Activated CD4-positive, CD25-positive, alpha-beta regulatory T cell (primary cell): Measurements from ENCODE around the gene EPG5.
A peak's percentile ranks its signal among the peaks of the same experiment; 100 is the strongest.
"Not testable (repeated sequence)": the region's sequence is repeated elsewhere in the genome, so short reads cannot be mapped to it uniquely, and the experiment has no call there.

Experiments used
- DNase-seq, 4 experiments: peaks; one replicate each; lab custom pipeline; 2025; lab: John Stamatoyannopoulos, UW

Gene EPG5

GRCh38 chr18:45967007-45967706 lies at the start of gene EPG5:
Gene EPG5, minus strand, starts transcription at chr18:45967329. Its CDS starts 90 bp downstream, at chr18:45967239.
- DNase-seq = peak; percentile 80 to 88 (median 82)

- no peak for DNase-seq
Measured at GRCh38 chr18:46013484-46014189, 46.5 kb upstream of the EPG5 start.

GRCh38 chr18:46010676-46011075 lies 43.5 kb upstream of the EPG5 start:
- no peak for DNase-seq

- DNase-seq = no peak
Measured at GRCh38 chr18:46010050-46010449, 42.9 kb upstream of the EPG5 start.

- no peak for DNase-seq
Measured at GRCh38 chr18:46009125-46009840, 42.2 kb upstream of the EPG5 start.

- DNase-seq = no peak
Measured at GRCh38 chr18:46008531-46008930, 41.4 kb upstream of the EPG5 start.

- no peak for DNase-seq
Measured at GRCh38 chr18:46007165-46007564, 40.0 kb upstream of the EPG5 start.

- DNase-seq = no peak
Measured at GRCh38 chr18:46002934-46003333, 35.8 kb upstream of the EPG5 start.

GRCh38 chr18:46001892-46002291 lies 34.8 kb upstream of the EPG5 start:
- DNase-seq = no peak

GRCh38 chr18:46001074-46001473 lies 33.9 kb upstream of the EPG5 start:
- no peak for DNase-seq

GRCh38 chr18:45999536-45999935 lies 32.4 kb upstream of the EPG5 start:
- no peak for DNase-seq

GRCh38 chr18:45998244-45998643 lies 31.1 kb upstream of the EPG5 start:
- DNase-seq = no peak

- peak in 1 of 4 experiments; percentile 2 for DNase-seq
Measured at GRCh38 chr18:45997700-45998151, 30.6 kb upstream of the EPG5 start.

- DNase-seq = no peak
Measured at GRCh38 chr18:45995461-45995860, 28.3 kb upstream of the EPG5 start.

- no peak for DNase-seq
Measured at GRCh38 chr18:45993438-45993837, 26.3 kb upstream of the EPG5 start.

GRCh38 chr18:45992527-45992926 lies 25.4 kb upstream of the EPG5 start:
- DNase-seq = not testable (repeated sequence)

GRCh38 chr18:45991788-45992187 lies 24.7 kb upstream of the EPG5 start:
- DNase-seq = no peak

GRCh38 chr18:45984546-45985235 lies 17.6 kb upstream of the EPG5 start:
- no peak for DNase-seq

- no peak for DNase-seq
Measured at GRCh38 chr18:45981821-45982220, 14.7 kb upstream of the EPG5 start.

- DNase-seq = no peak
Measured at GRCh38 chr18:45980229-45980628, 13.1 kb upstream of the EPG5 start.

- no peak for DNase-seq
Measured at GRCh38 chr18:45978084-45978483, 11.0 kb upstream of the EPG5 start.

GRCh38 chr18:45976974-45977373 lies 9.8 kb upstream of the EPG5 start:
- DNase-seq = no peak
